Fibroblast of the conjunctiva (primary cell): ENCODE measurements around the gene ATP5F1B.
A peak's percentile ranks its signal among the peaks of the same experiment; 100 is the strongest.

Experiments
- DNase-seq: peaks from one replicate; pipeline ENCODE4 v3.0.0-alpha.2; 2010; ENCODE audit warnings: low read depth

The ATP5F1B gene

GRCh38 chr12:56616925-56617324, 28.9 kb downstream of the ATP5F1B start:
- DNase-seq: no peak

DNA sequence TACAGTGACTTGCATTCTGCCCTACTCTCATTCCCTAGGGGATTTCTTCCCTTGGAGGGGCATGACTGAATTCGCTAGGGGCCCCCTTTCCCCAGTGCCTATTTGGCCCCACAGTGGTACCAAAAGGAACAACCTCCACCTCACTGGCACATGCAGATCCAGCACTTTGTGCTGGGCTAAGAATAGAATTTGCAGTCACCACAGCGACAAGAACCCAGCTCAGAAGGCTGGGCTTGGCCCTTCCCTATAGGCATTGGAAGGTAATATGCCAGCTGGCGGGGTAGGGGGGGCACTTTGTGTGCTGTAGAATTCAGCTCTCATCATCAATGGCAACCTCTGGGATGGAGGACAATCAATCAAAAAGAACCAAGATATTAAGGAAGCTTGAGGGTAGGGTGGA, 29.5 kb downstream of the ATP5F1B start:
- DNase-seq: no peak

DNA sequence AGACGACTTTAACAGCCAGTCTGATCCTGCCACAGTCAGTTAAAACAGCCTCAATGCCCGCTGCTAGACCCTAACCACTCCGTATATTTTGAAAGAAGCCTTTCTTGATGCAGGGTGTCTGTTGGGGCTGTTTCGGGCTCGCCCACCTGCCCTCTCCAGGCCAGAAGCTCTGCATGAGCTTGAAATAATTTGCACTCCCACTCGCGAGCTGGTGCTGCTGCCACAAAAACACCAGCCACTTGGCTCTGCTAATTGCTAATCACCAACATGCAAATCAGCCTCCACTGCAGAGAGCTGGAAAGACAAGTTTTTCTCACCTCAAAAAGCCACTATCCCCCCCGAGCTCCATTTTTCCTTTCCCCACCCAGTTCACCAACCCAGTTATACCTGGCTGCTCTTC, 31.2 kb downstream of the ATP5F1B start:
- DNase-seq: no peak

DNA sequence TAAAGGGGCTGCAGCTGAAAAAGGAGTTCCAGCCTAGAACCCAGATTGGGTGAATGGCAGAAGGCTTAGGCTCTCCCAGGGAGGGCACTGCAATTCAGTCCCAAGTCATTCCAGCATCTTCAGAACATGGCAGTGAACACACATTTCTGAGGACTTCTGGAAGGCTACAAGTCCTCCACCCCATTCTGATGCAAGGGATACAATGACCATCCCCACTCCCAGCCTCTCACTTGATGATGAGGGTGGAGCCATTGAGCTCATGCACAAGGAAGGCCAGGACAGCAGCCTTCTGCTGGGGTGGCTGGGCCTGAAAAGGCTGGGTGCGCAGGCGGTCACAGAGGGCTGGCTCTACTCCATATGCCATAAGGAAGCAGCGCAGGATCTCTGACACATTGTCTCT, 41.4 kb downstream of the ATP5F1B start:
- DNase-seq: no peak

DNA sequence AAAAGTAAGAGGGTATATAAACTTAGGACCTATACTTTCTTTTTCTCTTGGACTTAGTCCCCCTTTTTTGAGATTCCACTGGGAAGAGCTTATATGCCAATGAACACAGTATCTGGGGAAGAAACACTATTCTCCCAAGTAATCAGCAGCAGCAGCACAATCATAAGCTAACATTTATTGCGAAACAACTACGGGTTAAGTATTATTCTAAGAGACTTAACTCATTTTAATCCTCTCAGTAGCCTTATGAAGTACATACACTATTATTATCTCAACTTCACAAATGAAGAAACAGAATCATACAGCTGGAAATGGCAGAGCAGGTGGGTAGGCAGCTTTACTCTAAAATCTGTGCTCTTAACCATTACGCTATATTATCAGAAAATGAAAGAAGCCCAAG, 43.5 kb downstream of the ATP5F1B start:
- no peak for DNase-seq

DNA sequence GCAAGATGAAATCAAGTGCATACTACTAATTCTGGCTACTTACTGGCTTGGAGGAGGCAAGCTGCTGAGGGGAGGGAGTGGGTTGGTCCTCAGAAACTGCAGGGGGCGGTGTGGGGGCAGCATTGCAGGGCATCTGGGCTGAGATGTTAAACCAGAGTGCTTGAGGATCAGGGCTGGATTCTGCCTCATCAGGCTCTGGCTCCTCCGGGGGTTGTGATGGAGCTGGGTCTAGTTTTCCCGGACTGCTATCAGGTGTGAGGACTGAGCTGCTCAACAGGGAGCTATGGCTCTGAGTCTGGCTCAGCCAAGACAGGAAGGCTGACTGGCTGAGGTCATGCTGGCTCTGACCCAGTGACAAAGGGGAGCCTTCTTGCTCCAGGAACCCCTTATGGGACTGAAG, 44.3 kb downstream of the ATP5F1B start:
- DNase-seq: no peak

DNA sequence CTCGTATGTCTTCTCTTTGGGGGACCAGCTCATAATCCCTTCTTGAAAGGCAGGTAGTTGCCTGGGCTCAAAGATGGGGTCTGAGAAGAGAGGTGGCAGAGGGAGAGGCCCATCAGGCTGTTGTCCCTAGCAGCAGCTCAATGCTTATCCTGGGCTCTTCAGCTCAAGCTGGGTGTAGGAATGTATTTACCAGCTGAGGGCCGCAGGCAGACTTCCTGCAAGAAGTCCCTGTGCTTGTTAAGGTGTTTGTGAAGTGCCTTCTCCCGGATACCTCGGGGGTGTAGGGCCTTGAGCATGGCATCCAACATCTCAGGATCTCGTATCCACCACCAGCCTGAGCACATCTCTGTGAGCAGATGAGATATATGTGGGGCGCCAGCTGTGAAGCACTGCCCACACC, 45.0 kb downstream of the ATP5F1B start:
- DNase-seq: no peak

GRCh38 chr12:56599797-56600196, 46.0 kb downstream of the ATP5F1B start:
- DNase-seq: no peak

- DNase-seq: no peak
These were observed 46.7 kb downstream of the ATP5F1B start for GRCh38 chr12:56599041-56599440.

- no peak for DNase-seq
These were observed 49.0 kb downstream of the ATP5F1B start for GRCh38 chr12:56596815-56597214.

- peak; percentile 56 for DNase-seq
These were observed 51.7 kb downstream of the ATP5F1B start for GRCh38 chr12:56593909-56594621.

GRCh38 chr12:56591961-56592360, 53.8 kb downstream of the ATP5F1B start:
- no peak for DNase-seq

GRCh38 chr12:56591126-56591525, 54.7 kb downstream of the ATP5F1B start:
- DNase-seq: no peak

GRCh38 chr12:56590237-56590830, 55.5 kb downstream of the ATP5F1B start:
- DNase-seq: no peak

DNA sequence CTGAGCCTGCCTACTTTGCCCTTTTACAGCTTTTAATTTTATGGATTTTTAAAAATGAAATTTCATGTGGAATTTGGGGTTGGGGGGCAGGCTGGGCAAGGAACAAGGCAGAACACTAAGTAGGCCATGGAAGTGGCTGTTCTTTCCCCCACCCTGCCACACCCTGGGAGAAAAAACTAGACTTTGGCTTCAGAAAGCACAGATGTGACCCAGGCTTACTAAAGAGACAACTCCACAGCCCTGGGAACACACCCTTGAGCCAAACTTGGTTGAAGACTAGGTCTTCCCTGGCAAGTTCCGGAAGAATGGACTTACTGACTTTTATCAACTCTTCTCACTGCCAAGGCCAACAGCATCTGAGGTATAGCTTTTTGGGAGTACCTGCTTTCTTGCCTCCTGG, 56.0 kb downstream of the ATP5F1B start:
- no peak for DNase-seq
